IMR-90 (cell line): ENCODE measurements around the gene SIM2.

Experiments used
- CEBPB ChIP-seq: IDR thresholded peaks from 2 replicates; pipeline ENCODE4 v1.6.1; 2012; ENCODE audit warnings: low read depth, low read length, improper control_type of control experiment
- CHD1 ChIP-seq: IDR thresholded peaks from 2 replicates; pipeline ENCODE4 v1.6.1; 2012; ENCODE audit warnings: low read depth, low read length, improper control_type of control experiment
- CTCF ChIP-seq: conservative IDR thresholded peaks from 2 replicates; pipeline ENCODE4 v1.5.1; 2012; ENCODE audit warnings: mild to moderate bottlenecking, low read depth, low read length, improper control_type of control experiment
- POLR2A ChIP-seq: IDR thresholded peaks from 2 replicates; pipeline ENCODE4 v1.6.1; 2012; ENCODE audit warnings: mild to moderate bottlenecking, low read depth, low read length
- RCOR1 ChIP-seq: IDR thresholded peaks from 2 replicates; pipeline ENCODE4 v1.6.1; 2012; ENCODE audit warnings: mild to moderate bottlenecking, low read length, improper control_type of control experiment; ENCODE audit not compliant: insufficient replicate concordance
- SMC3 ChIP-seq: fragments of 150-350 bp; IDR thresholded peaks from 2 replicates; pipeline ENCODE4 v1.6.1; 2016; ENCODE audit warnings: low read depth, mild to moderate bottlenecking, antibody characterized with exemption, low read length, moderate library complexity

DNA sequence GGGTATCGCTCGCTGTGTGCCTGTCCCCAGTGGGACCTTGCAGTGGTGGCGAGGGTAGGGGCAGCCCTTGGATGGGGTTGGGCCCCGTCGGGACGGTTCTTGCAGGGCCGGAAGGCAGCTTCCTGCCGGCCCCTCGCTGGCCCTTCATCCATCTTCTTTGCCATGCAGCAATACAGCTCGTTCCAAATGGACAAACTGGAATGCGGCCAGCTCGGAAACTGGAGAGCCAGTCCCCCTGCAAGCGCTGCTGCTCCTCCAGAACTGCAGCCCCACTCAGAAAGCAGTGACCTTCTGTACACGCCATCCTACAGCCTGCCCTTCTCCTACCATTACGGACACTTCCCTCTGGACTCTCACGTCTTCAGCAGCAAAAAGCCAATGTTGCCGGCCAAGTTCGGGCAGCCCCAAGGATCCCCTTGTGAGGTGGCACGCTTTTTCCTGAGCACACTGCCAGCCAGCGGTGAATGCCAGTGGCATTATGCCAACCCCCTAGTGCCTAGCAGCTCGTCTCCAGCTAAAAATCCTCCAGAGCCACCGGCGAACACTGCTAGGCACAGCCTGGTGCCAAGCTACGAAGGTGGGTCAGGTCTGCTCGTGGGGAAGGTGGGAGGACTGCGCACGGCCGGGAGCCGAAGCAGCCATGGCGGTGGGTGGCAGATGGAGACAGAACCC lies 45.8 kb downstream of the SIM2 start:
- TF ChIP-seq CHD1, result no peak
- TF ChIP-seq CTCF, result no peak
- TF ChIP-seq CEBPB, result no peak
- TF ChIP-seq POLR2A, result no peak
- TF ChIP-seq RCOR1, result no peak
- TF ChIP-seq SMC3, result no peak
